Measurements from ENCODE around the gene MYEOV.

The MYEOV gene

GRCh38 chr11:69283446-69283845 lies 10.5 kb upstream of the MYEOV start:
- H2AFZ ChIP-seq (ENCODE audit: low read depth, low read length), result no peak overlapping the region
- H3K27me3 ChIP-seq (ENCODE audit: insufficient read depth, low read length), result no peaks in the 10 kb centered on the region
- no peaks in the 10 kb centered on the region for H3K36me3 ChIP-seq (ENCODE audit: insufficient read depth, low read length)
- no peaks in the 10 kb centered on the region for H3K4me1 ChIP-seq (ENCODE audit: insufficient read depth, low read length)
- H3K4me3 ChIP-seq (ENCODE audit: low read length), result no peak overlapping the region
- H3K9me3 ChIP-seq (ENCODE audit: low read length), result no peaks in the 10 kb centered on the region

- Histone ChIP-seq H3K36me3 (ENCODE audit: insufficient read depth, low read length) (no peaks in the 10 kb centered on the region), H3K9me3 (ENCODE audit: low read length) (no peaks in the 10 kb centered on the region), H3K27me3 (ENCODE audit: insufficient read depth, low read length) (no peaks in the 10 kb centered on the region), H3K4me3 (ENCODE audit: low read length) (no peak overlapping the region), H3K4me1 (ENCODE audit: insufficient read depth, low read length) (no peaks in the 10 kb centered on the region), H2AFZ (ENCODE audit: low read depth, low read length) (no peak overlapping the region)
Measured at GRCh38 chr11:69284081-69284511, 9.9 kb upstream of the MYEOV start.

DNA sequence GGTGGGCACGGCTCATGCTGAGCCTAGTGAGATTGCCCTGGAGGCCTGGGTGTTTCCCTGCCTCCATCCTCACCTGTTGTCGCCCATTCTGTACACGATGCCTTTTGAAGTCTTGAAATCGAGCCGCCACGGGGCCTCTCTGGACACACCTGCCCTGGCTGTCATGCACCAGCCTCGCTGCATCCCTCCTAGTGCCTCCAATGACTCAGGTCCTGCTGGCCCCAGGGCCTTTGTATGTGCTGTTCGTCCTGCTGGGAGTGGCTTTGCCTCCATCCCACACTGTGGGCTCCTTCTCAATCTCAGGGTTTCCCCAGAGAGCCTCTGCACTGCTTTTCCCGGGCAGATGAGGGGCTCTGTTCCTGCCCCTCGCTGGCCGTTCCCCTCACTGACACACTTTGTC lies 8.9 kb upstream of the MYEOV start:
- no peak overlapping the region for H2AFZ ChIP-seq (ENCODE audit: low read depth, low read length)
- no peak overlapping the region for H3K4me3 ChIP-seq (ENCODE audit: low read length)
- no peaks in the 10 kb centered on the region for H3K27me3 ChIP-seq (ENCODE audit: insufficient read depth, low read length)
- no peaks in the 10 kb centered on the region for H3K36me3 ChIP-seq (ENCODE audit: insufficient read depth, low read length)
- H3K4me1 ChIP-seq (ENCODE audit: insufficient read depth, low read length), result no peaks in the 10 kb centered on the region
- no peaks in the 10 kb centered on the region for H3K9me3 ChIP-seq (ENCODE audit: low read length)

DNA sequence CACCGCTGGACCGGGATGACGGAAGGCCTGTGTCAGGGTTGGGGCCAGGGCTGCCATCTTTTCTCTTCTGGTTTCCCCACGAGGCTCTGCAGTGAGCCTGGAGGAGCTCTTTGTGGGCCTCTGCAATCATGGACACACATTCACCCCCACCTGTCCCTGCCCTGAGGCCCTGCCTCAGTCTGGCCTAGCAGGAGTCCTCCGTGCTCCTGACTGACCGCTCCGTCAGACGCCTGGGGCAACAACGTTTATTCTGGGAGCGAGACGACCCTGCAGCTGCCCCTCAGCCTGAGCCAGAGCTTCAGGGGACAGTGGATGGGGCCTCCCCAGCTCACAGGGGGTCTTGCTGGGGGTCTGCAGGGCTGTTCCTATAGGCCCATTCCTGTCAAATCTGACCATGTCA lies 8.2 kb upstream of the MYEOV start:
- Histone ChIP-seq H3K4me3 (ENCODE audit: low read length) (no peak overlapping the region), H3K36me3 (ENCODE audit: insufficient read depth, low read length) (no peaks in the 10 kb centered on the region), H2AFZ (ENCODE audit: low read depth, low read length) (no peak overlapping the region), H3K9me3 (ENCODE audit: low read length) (no peaks in the 10 kb centered on the region), H3K4me1 (ENCODE audit: insufficient read depth, low read length) (no peaks in the 10 kb centered on the region), H3K27me3 (ENCODE audit: insufficient read depth, low read length) (no peaks in the 10 kb centered on the region)

- no peaks in the 10 kb centered on the region for H3K36me3 ChIP-seq (ENCODE audit: insufficient read depth, low read length)
- H3K9me3 ChIP-seq (ENCODE audit: low read length), result no peaks in the 10 kb centered on the region
- H3K4me3 ChIP-seq (ENCODE audit: low read length), result no peak overlapping the region
- no peaks in the 10 kb centered on the region for H3K4me1 ChIP-seq (ENCODE audit: insufficient read depth, low read length)
- no peak overlapping the region for H2AFZ ChIP-seq (ENCODE audit: low read depth, low read length)
- H3K27me3 ChIP-seq (ENCODE audit: insufficient read depth, low read length), result no peaks in the 10 kb centered on the region
Measured at GRCh38 chr11:69286374-69287371, 7.3 kb upstream of the MYEOV start.

DNA sequence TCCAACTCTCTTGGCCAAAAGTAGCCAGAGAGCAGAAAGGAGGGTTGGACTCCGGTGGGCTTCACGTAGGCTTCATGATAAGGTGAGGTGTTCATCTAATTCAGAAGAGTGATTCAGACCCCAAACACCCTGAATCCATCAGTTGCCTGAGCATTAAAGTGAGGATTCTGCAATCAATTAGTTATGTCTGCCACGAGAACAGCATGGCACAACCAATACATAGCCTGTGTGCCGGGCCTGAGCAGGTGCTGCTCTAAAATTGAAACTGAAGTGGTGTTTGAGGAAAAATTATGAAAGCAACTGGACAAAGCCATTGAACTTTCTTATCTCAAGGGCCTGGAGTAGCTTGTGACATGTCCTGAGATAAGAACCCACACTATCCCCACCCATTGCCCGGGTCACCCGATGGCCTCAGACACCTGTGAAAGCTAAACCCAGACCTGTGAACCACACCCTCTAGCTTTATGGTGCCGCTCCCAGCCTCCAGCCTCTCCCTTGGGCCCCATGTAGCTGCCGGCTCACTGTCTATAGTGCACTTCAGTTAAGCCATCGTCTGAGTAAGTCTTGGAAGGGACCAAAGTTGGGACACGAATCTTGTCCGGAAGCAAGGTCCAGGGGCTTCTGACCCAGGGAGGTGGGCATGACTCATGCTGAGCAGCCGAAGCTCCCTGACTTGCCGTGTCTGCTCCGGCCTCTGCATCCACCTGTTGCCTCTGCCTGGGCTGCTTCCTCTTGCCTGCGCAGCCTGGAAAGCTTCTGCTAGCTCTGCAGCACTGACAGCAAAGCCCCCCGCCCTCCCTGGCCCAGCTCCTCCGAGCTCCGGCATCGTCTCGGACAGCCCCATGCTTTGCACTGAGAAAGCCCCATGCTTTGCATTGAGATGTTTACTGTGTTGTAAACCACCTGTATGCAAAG lies 5.7 kb upstream of the MYEOV start:
- no peak overlapping the region for H3K4me3 ChIP-seq (ENCODE audit: low read length)
- H3K4me1 ChIP-seq (ENCODE audit: insufficient read depth, low read length), result no peaks in the 10 kb centered on the region
- H3K27me3 ChIP-seq (ENCODE audit: insufficient read depth, low read length), result no peaks in the 10 kb centered on the region
- H2AFZ ChIP-seq (ENCODE audit: low read depth, low read length), result no peak overlapping the region
- H3K36me3 ChIP-seq (ENCODE audit: insufficient read depth, low read length), result no peaks in the 10 kb centered on the region
- no peaks in the 10 kb centered on the region for H3K9me3 ChIP-seq (ENCODE audit: low read length)

GRCh38 chr11:69288883-69289242 lies 5.1 kb upstream of the MYEOV start:
- Histone ChIP-seq H3K27me3 (ENCODE audit: insufficient read depth, low read length) (no peaks in the 10 kb centered on the region), H3K4me3 (ENCODE audit: low read length) (no peak overlapping the region), H2AFZ (ENCODE audit: low read depth, low read length) (no peak overlapping the region), H3K9me3 (ENCODE audit: low read length) (no peaks in the 10 kb centered on the region), H3K4me1 (ENCODE audit: insufficient read depth, low read length) (no peaks in the 10 kb centered on the region), H3K36me3 (ENCODE audit: insufficient read depth, low read length) (no peaks in the 10 kb centered on the region)

- H2AFZ ChIP-seq (ENCODE audit: low read depth, low read length), result no peak overlapping the region
- no peak overlapping the region for H3K4me3 ChIP-seq (ENCODE audit: low read length)
- H3K36me3 ChIP-seq (ENCODE audit: insufficient read depth, low read length), result no peaks in the 10 kb centered on the region
- H3K27me3 ChIP-seq (ENCODE audit: insufficient read depth, low read length), result no peaks in the 10 kb centered on the region
- no peaks in the 10 kb centered on the region for H3K4me1 ChIP-seq (ENCODE audit: insufficient read depth, low read length)
- no peaks in the 10 kb centered on the region for H3K9me3 ChIP-seq (ENCODE audit: low read length)
Measured at GRCh38 chr11:69290806-69291205, 3.1 kb upstream of the MYEOV start.

GRCh38 chr11:69291459-69292110 lies 2.4 kb upstream of the MYEOV start:
- H3K27me3 ChIP-seq (ENCODE audit: insufficient read depth, low read length), result no peaks in the 10 kb centered on the region
- H3K4me1 ChIP-seq (ENCODE audit: insufficient read depth, low read length), result no peaks in the 10 kb centered on the region
- no peaks in the 10 kb centered on the region for H3K9me3 ChIP-seq (ENCODE audit: low read length)
- no peak overlapping the region for H2AFZ ChIP-seq (ENCODE audit: low read depth, low read length)
- H3K4me3 ChIP-seq (ENCODE audit: low read length), result no peak overlapping the region
- no peaks in the 10 kb centered on the region for H3K36me3 ChIP-seq (ENCODE audit: insufficient read depth, low read length)

DNA sequence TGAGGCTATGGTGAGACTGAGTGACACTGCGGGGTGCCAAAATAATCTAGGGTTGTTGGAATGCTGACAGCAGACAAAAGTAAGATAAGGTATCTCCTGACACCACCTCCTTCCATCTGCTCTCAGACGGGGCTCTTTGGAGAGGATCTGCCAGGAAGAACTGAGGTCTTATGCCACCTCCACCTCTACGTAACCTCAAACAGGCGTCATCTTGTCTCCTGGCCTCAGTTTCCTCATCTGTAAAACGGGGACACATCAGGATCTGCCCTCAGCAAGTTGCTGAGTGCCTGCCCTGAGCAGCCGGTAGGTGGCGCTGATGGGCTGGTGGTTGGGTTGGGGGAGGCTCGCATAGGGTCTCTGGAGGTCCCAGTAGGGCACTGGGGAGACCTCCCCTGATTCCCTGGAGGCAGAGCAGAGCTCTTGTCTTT lies 1.7 kb upstream of the MYEOV start:
- no peaks in the 10 kb centered on the region for H3K36me3 ChIP-seq (ENCODE audit: insufficient read depth, low read length)

GRCh38 chr11:69293087-69293486 lies 868 bp upstream of the MYEOV start:
- no peaks in the 10 kb centered on the region for H3K36me3 ChIP-seq (ENCODE audit: insufficient read depth, low read length)
- no peak overlapping the region for H2AFZ ChIP-seq (ENCODE audit: low read depth, low read length)
- no peaks in the 10 kb centered on the region for H3K9me3 ChIP-seq (ENCODE audit: low read length)
- H3K27me3 ChIP-seq (ENCODE audit: insufficient read depth, low read length), result no peaks in the 10 kb centered on the region
- H3K4me3 ChIP-seq (ENCODE audit: low read length), result no peak overlapping the region
- H3K4me1 ChIP-seq (ENCODE audit: insufficient read depth, low read length), result peaks cover 12% of the 10 kb centered on the region

More for the DNA sequence above, 1.7 kb upstream of the MYEOV start:
- Histone ChIP-seq H3K27me3 (ENCODE audit: insufficient read depth, low read length) (no peaks in the 10 kb centered on the region), H2AFZ (ENCODE audit: low read depth, low read length) (no peak overlapping the region), H3K4me1 (ENCODE audit: insufficient read depth, low read length) (peaks cover 4% of the 10 kb centered on the region), H3K9me3 (ENCODE audit: low read length) (no peaks in the 10 kb centered on the region), H3K4me3 (ENCODE audit: low read length) (no peak overlapping the region)

- H2AFZ ChIP-seq (ENCODE audit: low read depth, low read length), result no peak overlapping the region
- H3K27me3 ChIP-seq (ENCODE audit: insufficient read depth, low read length), result no peaks in the 10 kb centered on the region
- peaks cover 15% of the 10 kb centered on the region for H3K4me1 ChIP-seq (ENCODE audit: insufficient read depth, low read length)
- no peaks in the 10 kb centered on the region for H3K36me3 ChIP-seq (ENCODE audit: insufficient read depth, low read length)
- H3K9me3 ChIP-seq (ENCODE audit: low read length), result no peaks in the 10 kb centered on the region
- H3K4me3 ChIP-seq (ENCODE audit: low read length), result no peak overlapping the region
Measured at GRCh38 chr11:69294571-69295078, 670 bp downstream of the MYEOV start.

Measured in neuron (in vitro differentiated cells).